A673 (cell line): ENCODE data around the gene PRAME. TPM values are rescaled to one million over a fixed set of nuclear protein-coding genes. Genes with fewer than 3 reads are reported as not detected.

Source experiments
- BruUV-seq: library from RNA; stranded (reverse); fragments of 400-500 nt; replicated peaks from 2 replicates; lab custom pipeline; 2021; lab: Mats Ljungman, UMichigan
- CTCF ChIA-PET: fragments of 300-600 bp; sonication (Branson Sonifier 250); formaldehyde crosslinking; loops from one replicate; lab custom pipeline; 2022; ENCODE audit warnings: antibody characterized with exemption; lab: Charles Lee
- POLR2A ChIA-PET: fragments of 300-600 bp; sonication (Branson Sonifier 250); formaldehyde crosslinking; loops from one replicate; lab custom pipeline; 2022; ENCODE audit warnings: antibody characterized with exemption; ENCODE audit not compliant: low non-redundant PET; lab: Charles Lee
- DNase-seq: peaks from one replicate; pipeline ENCODE4 v3.0.0-alpha.2; 2015; ENCODE audit warnings: low spot score
- H3K27ac ChIP-seq: fragments of 200-600 bp; sonication (generic); 2 replicates; pipeline ENCODE4 v1.5.1; 2016; ENCODE audit warnings: mixed run types, low read depth, mild to moderate bottlenecking, mixed read lengths, antibody characterized with exemption, low read length; ENCODE audit not compliant: poor library complexity, severe bottlenecking
- H3K27me3 ChIP-seq: fragments of 200-600 bp; sonication (generic); replicated peaks from 2 replicates; pipeline ENCODE4 v1.6.1; 2017; ENCODE audit warnings: mixed run types, low read depth, mild to moderate bottlenecking, mixed read lengths, antibody characterized with exemption, low read length; ENCODE audit not compliant: insufficient read depth, poor library complexity
- H3K36me3 ChIP-seq: fragments of 200-600 bp; sonication (generic); 2 replicates; pipeline ENCODE4 v1.6.1; 2016; ENCODE audit warnings: mixed run types, mild to moderate bottlenecking, mixed read lengths, antibody characterized with exemption, low read length; ENCODE audit not compliant: insufficient read depth, poor library complexity, severe bottlenecking
- H3K4me1 ChIP-seq: fragments of 200-600 bp; sonication (generic); 2 replicates; pipeline ENCODE4 v1.6.1; 2017; ENCODE audit warnings: mixed run types, mild to moderate bottlenecking, mixed read lengths, antibody characterized with exemption, low read length; ENCODE audit not compliant: insufficient read depth, poor library complexity, severe bottlenecking
- H3K4me3 ChIP-seq: fragments of 200-600 bp; sonication (generic); 2 replicates; pipeline ENCODE4 v1.5.1; 2016; ENCODE audit warnings: low read depth, mixed run types, mild to moderate bottlenecking, mixed read lengths, low read length; ENCODE audit not compliant: poor library complexity, severe bottlenecking
- H3K9me3 ChIP-seq: fragments of 200-600 bp; sonication (generic); 2 replicates; pipeline ENCODE4 v1.6.1; 2016; ENCODE audit warnings: mixed run types, low read depth, mild to moderate bottlenecking, mixed read lengths, antibody characterized with exemption, low read length; ENCODE audit not compliant: poor library complexity, severe bottlenecking
- CTCF ChIP-seq: fragments of 300-800, 200-600 bp; sonication (generic); conservative IDR thresholded peaks from 2 replicates; pipeline ENCODE4 v1.5.1; 2017; ENCODE audit warnings: low read depth, mild to moderate bottlenecking, antibody characterized with exemption, low read length, moderate library complexity, mixed read lengths
- EZH2 ChIP-seq: fragments of 200-600 bp; sonication (generic); IDR thresholded peaks from 2 replicates; pipeline ENCODE4 v1.6.1; 2017; ENCODE audit warnings: borderline replicate concordance, low read depth, mild to moderate bottlenecking, mixed read lengths, antibody characterized with exemption, low read length; ENCODE audit not compliant: poor library complexity, severe bottlenecking
- intact Hi-C: fragments of 100-400 bp; cut with micrococcal nuclease; formaldehyde crosslinking; loops from one replicate; pipeline ENCODE4 v1.10.0; 2022; ENCODE audit not compliant: unreplicated experiment
- total RNA-seq: library from RNA; stranded (reverse); gene quantifications from 2 replicates; pipeline ENCODE4 v1.2.3, GENCODE V29; 2021

The PRAME gene
- total RNA-seq, 1 experiment from 2014 or later = 14.1 TPM

- peak; percentile 78 for DNase-seq
- H3K9me3 ChIP-seq = no peaks in the 10 kb centered on the region
- peak; percentile 78 for TF ChIP-seq CTCF
- no peak for TF ChIP-seq EZH2
- intact Hi-C loops = no loop called here
- H3K36me3 ChIP-seq = no peaks in the 10 kb centered on the region
- H3K27ac ChIP-seq = no peak overlapping the region
- ChIA-PET CTCF (no interaction called here), POLR2A (no interaction called here)
- H3K27me3 ChIP-seq = peaks cover 4% of the 10 kb centered on the region
- H3K4me3 ChIP-seq = no peak overlapping the region
- no peaks in the 10 kb centered on the region for H3K4me1 ChIP-seq
- no TSS peak for BruUV-seq
These were observed 35.0 kb upstream of the PRAME start for GRCh38 chr22:22593964-22594656.

GRCh38 chr22:22593250-22593649, 34.2 kb upstream of the PRAME start:
- ChIA-PET POLR2A (no interaction called here), CTCF (no interaction called here)
- no peaks in the 10 kb centered on the region for H3K9me3 ChIP-seq
- peaks cover 4% of the 10 kb centered on the region for H3K27me3 ChIP-seq
- H3K4me3 ChIP-seq = no peak overlapping the region
- no peaks in the 10 kb centered on the region for H3K36me3 ChIP-seq
- no peak for TF ChIP-seq CTCF
- no peak for TF ChIP-seq EZH2
- DNase-seq = no peak
- no peaks in the 10 kb centered on the region for H3K4me1 ChIP-seq
- BruUV-seq = no TSS peak
- H3K27ac ChIP-seq = no peak overlapping the region
- intact Hi-C loops = no loop called here

GRCh38 chr22:22591348-22592299, 32.6 kb upstream of the PRAME start:
- Histone ChIP-seq H3K4me1 (no peaks in the 10 kb centered on the region), H3K4me3 (no peak overlapping the region), H3K36me3 (no peaks in the 10 kb centered on the region), H3K27ac (no peak overlapping the region), H3K27me3 (peaks cover 4% of the 10 kb centered on the region), H3K9me3 (no peaks in the 10 kb centered on the region)
- ChIA-PET CTCF (interaction anchor here (1.2 to 1.4 kb wide), 2 partner anchors 15 to 24 kb away, joined by 4 read pairs; no protein-coding TSS in a partner anchor), POLR2A (no interaction called here)
- DNase-seq = no peak
- no TSS peak for BruUV-seq
- intact Hi-C loops = no loop called here
- TF ChIP-seq CTCF (peak; percentile 16; the same call in 1 of the 2 replicates), EZH2 (no peak)
